ENCODE data around the gene CARD9.

The CARD9 gene

DNA sequence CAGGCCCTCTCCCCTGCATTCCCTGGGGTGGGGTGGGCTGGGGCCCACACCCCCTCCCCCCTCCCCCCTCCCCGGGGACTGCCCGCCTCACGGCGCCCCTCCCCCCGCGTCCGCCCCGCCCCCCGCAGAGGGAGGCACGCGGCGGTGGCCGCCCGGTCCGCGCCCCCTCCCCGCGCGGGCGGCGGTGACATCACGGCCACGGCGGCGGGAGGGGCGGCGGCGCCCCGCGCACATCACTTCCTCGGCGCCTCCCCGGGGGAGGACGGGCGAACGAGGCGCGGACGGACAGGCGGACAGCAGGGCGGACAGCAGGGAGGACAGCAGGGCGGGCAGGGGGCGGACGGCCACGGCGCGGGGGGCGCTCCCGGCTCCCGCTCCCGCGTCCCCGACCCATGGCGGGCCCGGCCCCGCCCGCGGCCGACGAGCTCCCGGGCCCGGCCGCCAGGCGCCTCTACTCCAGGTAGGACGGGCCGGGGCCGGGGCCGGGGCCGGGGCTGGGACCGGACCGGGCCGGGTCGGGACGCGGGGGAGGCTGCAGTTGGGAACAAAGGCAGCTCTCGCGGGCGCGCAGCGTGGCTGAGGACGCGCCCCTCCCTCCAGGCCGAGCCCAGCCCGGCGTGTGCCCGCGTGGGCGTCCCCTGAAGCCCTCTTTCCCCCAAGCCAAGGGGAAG, 46.0 kb downstream of the CARD9 start, which contains the start of gene GPSM1:
TSS of gene GPSM1 (plus strand) at position 236 of the 671 bp plus-strand sequence. CDS start at position 393, 157 bp downstream.
- Histone ChIP-seq H3K9me3 (ENCODE audit: control insufficient read depth, low read length) (no peaks in the 10 kb centered on the region), H3K14ac (ENCODE audit: low read length in 2 of 2) (peak within 1 kb of the TSS; percentile 74 to 80), H3K9ac (ENCODE audit: low read length) (peak within 1 kb of the TSS; percentile 91), H2BK12ac (ENCODE audit: low read length in 2 of 2) (peak within 1 kb of the TSS; percentile 95 to 99), H3K27me3 (ENCODE audit: control insufficient read depth in 1 of 2, insufficient read depth in 1 of 2, low read length in 2 of 2) (peaks cover 0 to 14% of the 10 kb centered on the region in 2 experiments), H2AK5ac (ENCODE audit: low read length, severe bottlenecking) (peak within 1 kb of the TSS; percentile 42), H3K4me3 (ENCODE audit: insufficient read depth in 1 of 2, low read depth in 1 of 2, low read length in 2 of 2) (peak within 1 kb of the TSS; percentile 75 to 96), H2BK120ac (ENCODE audit: low read depth, low read length) (peak within 1 kb of the TSS; percentile 99), H2BK5ac (ENCODE audit: low read depth, low read length, poor library complexity, severe bottlenecking) (peak within 1 kb of the TSS; percentile 77), H2AFZ (ENCODE audit: low read depth, low read length) (peak within 1 kb of the TSS; percentile 30), H4K91ac (ENCODE audit: low read length) (peak within 1 kb of the TSS; percentile 99), H3K4me2 (ENCODE audit: low read length, poor library complexity, severe bottlenecking) (peak within 1 kb of the TSS; percentile 66), H4K8ac (ENCODE audit: low read length) (peak within 1 kb of the TSS; percentile 99), H3K4ac (ENCODE audit: low read depth in 1 of 2, low read length in 2 of 2) (peak within 1 kb of the TSS; percentile 96 to 99), H3K79me1 (replicated peaks; ENCODE audit: low read length, poor library complexity, severe bottlenecking) (peaks cover 8% of the 10 kb centered on the region), H3K4me1 (ENCODE audit: control insufficient read depth, insufficient read depth, low read depth, low read length) (peaks cover 63% of the 10 kb centered on the region), H3K36me3 (ENCODE audit: control insufficient read depth in 1 of 2, insufficient read depth in 2 of 2, low read depth in 1 of 2, low read length in 2 of 2) (peaks cover 0 to 30% of the 10 kb centered on the region in 2 experiments), H3K18ac (ENCODE audit: low read depth in 1 of 2, low read length in 2 of 2) (peak within 1 kb of the TSS; percentile 93 to 97), H3K27ac (ENCODE audit: low read length, poor library complexity, severe bottlenecking) (peak within 1 kb of the TSS; percentile 92), H2BK15ac (ENCODE audit: low read depth, poor library complexity, severe bottlenecking) (peak within 1 kb of the TSS; percentile 99), H3K23ac (ENCODE audit: low read length in 2 of 2) (peak within 1 kb of the TSS in 1 of 2 experiments; percentile 16)
- peak; percentile 55 for DNase-seq
- 1% methylated on average over 15 of the region's 88 CpGs for WGBS

DNA sequence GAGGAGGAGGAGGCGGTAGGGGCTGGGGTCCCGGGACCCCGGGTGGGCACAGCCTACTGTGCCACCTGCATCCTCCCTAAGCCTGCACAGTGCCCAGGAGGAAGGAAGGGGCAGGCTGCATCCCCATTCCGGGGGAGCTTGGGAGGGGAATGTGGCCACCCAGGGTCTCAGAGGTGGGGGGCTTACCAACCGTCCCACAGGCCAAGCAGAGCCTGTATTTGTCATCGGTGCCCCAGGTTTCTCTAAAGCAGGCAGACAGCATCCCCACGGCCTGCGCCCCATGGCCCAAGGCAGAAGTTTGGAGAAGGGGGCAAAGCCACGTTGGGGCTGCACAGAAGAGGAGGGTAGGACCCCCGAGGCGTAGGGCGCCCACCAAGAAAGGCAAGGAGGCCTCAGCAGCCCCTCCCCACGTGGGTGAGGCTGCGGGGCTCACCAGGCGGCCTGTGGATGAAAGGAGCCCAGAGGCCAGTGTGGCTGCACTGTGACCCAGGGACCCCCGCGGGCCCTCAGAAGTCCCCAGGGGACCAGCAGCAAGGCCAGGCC, 46.6 kb downstream of the CARD9 start:
- Histone ChIP-seq H3K18ac (ENCODE audit: low read depth in 1 of 2, low read length in 2 of 2) (peak overlapping the region; percentile 93 to 97), H2AFZ (ENCODE audit: low read depth, low read length) (peak overlapping the region; percentile 30), H3K4me1 (ENCODE audit: control insufficient read depth, insufficient read depth, low read depth, low read length) (peaks cover 58% of the 10 kb centered on the region), H3K9me3 (ENCODE audit: control insufficient read depth, low read length) (no peaks in the 10 kb centered on the region), H3K9ac (ENCODE audit: low read length) (peak overlapping the region; percentile 79), H3K23ac (ENCODE audit: low read length in 2 of 2) (no peak overlapping the region), H3K27me3 (ENCODE audit: control insufficient read depth in 1 of 2, insufficient read depth in 1 of 2, low read length in 2 of 2) (peaks cover 0 to 16% of the 10 kb centered on the region in 2 experiments), H4K91ac (ENCODE audit: low read length) (peak overlapping the region; percentile 99), H2BK120ac (ENCODE audit: low read depth, low read length) (peak overlapping the region; percentile 99), H2BK12ac (ENCODE audit: low read length in 2 of 2) (peak overlapping the region; percentile 95 to 99), H3K79me1 (replicated peaks; ENCODE audit: low read length, poor library complexity, severe bottlenecking) (peaks cover 6% of the 10 kb centered on the region), H2BK15ac (ENCODE audit: low read depth, poor library complexity, severe bottlenecking) (peak overlapping the region; percentile 99), H3K36me3 (ENCODE audit: control insufficient read depth in 1 of 2, insufficient read depth in 2 of 2, low read depth in 1 of 2, low read length in 2 of 2) (peaks cover 0 to 23% of the 10 kb centered on the region in 2 experiments), H3K4me2 (ENCODE audit: low read length, poor library complexity, severe bottlenecking) (peak overlapping the region; percentile 44), H3K27ac (ENCODE audit: low read length, poor library complexity, severe bottlenecking) (peak overlapping the region; percentile 92), H2BK5ac (ENCODE audit: low read depth, low read length, poor library complexity, severe bottlenecking) (peak overlapping the region; percentile 77), H3K14ac (ENCODE audit: low read length in 2 of 2) (peak overlapping the region; percentile 1 to 78), H3K4ac (ENCODE audit: low read depth in 1 of 2, low read length in 2 of 2) (peak overlapping the region; percentile 96 to 99), H4K8ac (ENCODE audit: low read length) (peak overlapping the region; percentile 99), H3K4me3 (ENCODE audit: insufficient read depth in 1 of 2, low read depth in 1 of 2, low read length in 2 of 2) (peak overlapping the region; percentile 12 to 61), H2AK5ac (ENCODE audit: low read length, severe bottlenecking) (peak overlapping the region; percentile 42)
- 48% methylated on average over 12 of the region's 17 CpGs for WGBS
- no peak for DNase-seq

DNA sequence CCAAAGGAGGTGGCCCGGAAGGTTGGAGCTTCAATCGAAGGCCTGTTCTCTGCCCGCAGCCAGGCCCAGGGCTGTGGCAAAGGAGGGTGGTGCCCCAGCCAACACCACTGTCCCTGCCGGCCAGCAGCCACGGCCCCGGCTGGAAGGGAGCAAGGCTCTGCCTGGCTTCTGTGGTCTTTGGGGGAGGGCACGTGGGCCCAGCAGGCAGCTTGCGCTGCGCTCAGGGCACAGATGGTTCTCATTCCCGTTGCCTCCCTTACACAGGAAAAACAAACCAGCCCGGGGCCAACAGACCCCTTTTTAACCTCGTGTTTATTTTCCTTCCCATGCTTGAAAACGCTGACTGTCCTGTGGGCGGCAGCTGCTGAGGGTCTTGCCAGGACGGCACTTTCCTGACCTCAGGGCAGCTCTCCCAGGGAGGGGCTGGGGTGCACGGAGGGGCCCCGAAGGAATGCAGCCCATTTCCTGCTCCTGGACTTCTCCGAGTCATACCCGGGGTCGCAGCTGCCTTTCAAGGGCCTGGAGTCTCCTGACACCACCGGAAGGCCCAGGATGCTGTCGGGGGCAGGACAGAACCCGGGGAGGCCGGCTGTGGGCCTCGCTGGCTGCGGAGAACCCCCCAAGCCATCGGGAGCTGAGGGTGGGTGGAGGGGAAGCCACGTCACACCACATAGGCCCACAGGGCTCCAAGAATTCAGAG, 47.3 kb downstream of the CARD9 start:
- H2AFZ ChIP-seq (ENCODE audit: low read depth, low read length) = peak overlapping the region; percentile 58
- peaks cover 2% of the 10 kb centered on the region for H3K79me1 ChIP-seq (replicated peaks; ENCODE audit: low read length, poor library complexity, severe bottlenecking)
- peak overlapping the region; percentile 99 for H2BK120ac ChIP-seq (ENCODE audit: low read depth, low read length)
- H3K4me1 ChIP-seq (ENCODE audit: control insufficient read depth, insufficient read depth, low read depth, low read length) = peaks cover 53% of the 10 kb centered on the region
- H2BK5ac ChIP-seq (ENCODE audit: low read depth, low read length, poor library complexity, severe bottlenecking) = peak overlapping the region; percentile 77
- H3K4me2 ChIP-seq (ENCODE audit: low read length, poor library complexity, severe bottlenecking) = peak overlapping the region; percentile 44
- H4K8ac ChIP-seq (ENCODE audit: low read length) = peak overlapping the region; percentile 99
- peak overlapping the region; percentile 93 to 97 for H3K18ac ChIP-seq (ENCODE audit: low read depth in 1 of 2, low read length in 2 of 2)
- H2BK12ac ChIP-seq (ENCODE audit: low read length in 2 of 2) = peak overlapping the region; percentile 95 to 99
- peak overlapping the region; percentile 99 for H2BK15ac ChIP-seq (ENCODE audit: low read depth, poor library complexity, severe bottlenecking)
- peak overlapping the region; percentile 79 for H3K9ac ChIP-seq (ENCODE audit: low read length)
- peak overlapping the region; percentile 99 for H4K91ac ChIP-seq (ENCODE audit: low read length)
- H3K9me3 ChIP-seq (ENCODE audit: control insufficient read depth, low read length) = no peaks in the 10 kb centered on the region
- peaks cover 0 to 17% of the 10 kb centered on the region in 2 experiments for H3K36me3 ChIP-seq (ENCODE audit: control insufficient read depth in 1 of 2, insufficient read depth in 2 of 2, low read depth in 1 of 2, low read length in 2 of 2)
- peaks cover 0 to 16% of the 10 kb centered on the region in 2 experiments for H3K27me3 ChIP-seq (ENCODE audit: control insufficient read depth in 1 of 2, insufficient read depth in 1 of 2, low read length in 2 of 2)
- no peak overlapping the region for H3K4me3 ChIP-seq (ENCODE audit: insufficient read depth in 1 of 2, low read depth in 1 of 2, low read length in 2 of 2)
- peak overlapping the region; percentile 77 for H2AK5ac ChIP-seq (ENCODE audit: low read length, severe bottlenecking)
- DNase-seq = peak; percentile 89
- H3K14ac ChIP-seq (ENCODE audit: low read length in 2 of 2) = peak overlapping the region in 1 of 2 experiments; percentile 90
- H3K27ac ChIP-seq (ENCODE audit: low read length, poor library complexity, severe bottlenecking) = peak overlapping the region; percentile 92
- peak overlapping the region; percentile 98 to 99 for H3K4ac ChIP-seq (ENCODE audit: low read depth in 1 of 2, low read length in 2 of 2)
- 12% methylated on average over 28 of the region's 28 CpGs for WGBS
- peak overlapping the region in 1 of 2 experiments; percentile 56 for H3K23ac ChIP-seq (ENCODE audit: low read length in 2 of 2)
